Neural cell (in vitro differentiated cells): ENCODE data around the gene EVX1. TPM values are rescaled to one million over a fixed set of nuclear protein-coding genes. Genes with fewer than 3 reads are reported as not detected.
A peak's percentile ranks its signal among the peaks of the same experiment; 100 is the strongest.

Experiments used
- H2AFZ ChIP-seq: fragments of 200-600, 300-800 bp; sonication (generic), shearing (Covaris generic); 2 replicates; pipeline ENCODE4 v1.6.0; 2014; ENCODE audit warnings: low read depth, mild to moderate bottlenecking, antibody characterized with exemption, low read length, moderate library complexity
- H3F3A ChIP-seq: fragments of 200-600 bp; shearing (Covaris generic); 2 replicates; pipeline ENCODE4 v1.6.1; 2016; ENCODE audit warnings: mild to moderate bottlenecking, moderate library complexity, mixed read lengths, antibody characterized with exemption, low read length; ENCODE audit not compliant: insufficient read depth, poor library complexity, severe bottlenecking
- H3K27ac ChIP-seq: fragments of 200-600, 300-800 bp; sonication (generic), shearing (Covaris generic); 2 replicates; pipeline ENCODE4 v1.5.1; 2014; ENCODE audit warnings: mild to moderate bottlenecking, low read length, moderate library complexity
- H3K27me3 ChIP-seq: fragments of 300-800, 200-600 bp; sonication (generic), shearing (Covaris generic); 2 replicates; pipeline ENCODE4 v1.6.0; 2014; ENCODE audit warnings: mild to moderate bottlenecking, low read depth, low read length, moderate library complexity; ENCODE audit not compliant: insufficient read depth
- H3K36me3 ChIP-seq: fragments of 300-800, 200-600 bp; sonication (generic), shearing (Covaris generic); 2 replicates; pipeline ENCODE4 v1.5.1; 2014; ENCODE audit warnings: mild to moderate bottlenecking, antibody characterized with exemption, low read length, moderate library complexity; ENCODE audit not compliant: insufficient read depth
- H3K4me2 ChIP-seq: fragments of 300-800, 200-600 bp; sonication (generic), shearing (Covaris generic); 2 replicates; pipeline ENCODE4 v1.6.0; 2014; ENCODE audit warnings: mild to moderate bottlenecking, low read length
- H3K4me3 ChIP-seq: fragments of 300-800, 200-600 bp; sonication (generic), shearing (Covaris generic); 2 replicates; pipeline ENCODE4 v1.5.1; 2014; ENCODE audit warnings: mild to moderate bottlenecking, low read length, moderate library complexity
- H3K79me2 ChIP-seq: fragments of 200-600 bp; shearing (Covaris generic); replicated peaks from 2 replicates; pipeline ENCODE4 v1.6.0; 2014; ENCODE audit warnings: mild to moderate bottlenecking, low read length, moderate library complexity; ENCODE audit not compliant: insufficient read depth
- H3K9ac ChIP-seq: fragments of 300-800, 200-600 bp; sonication (generic), shearing (Covaris generic); 2 replicates; pipeline ENCODE4 v1.6.1; 2016; ENCODE audit warnings: mild to moderate bottlenecking, low read length, mixed read lengths
- H3K9me2 ChIP-seq: fragments of 200-600 bp; shearing (Covaris generic); 2 replicates; pipeline ENCODE4 v1.6.1; 2016; ENCODE audit warnings: mild to moderate bottlenecking, low read length, mixed read lengths; ENCODE audit not compliant: insufficient read depth
- H3K9me3 ChIP-seq: fragments of 200-600, 300-800 bp; sonication (generic), shearing (Covaris generic); 2 replicates; pipeline ENCODE4 v1.6.1; 2016; ENCODE audit warnings: mild to moderate bottlenecking, mixed run types, low read length, moderate library complexity, mixed read lengths
- H4K20me1 ChIP-seq: fragments of 200-600 bp; shearing (Covaris generic); 2 replicates; pipeline ENCODE4 v1.6.1; 2016; ENCODE audit warnings: mild to moderate bottlenecking, mixed run types; ENCODE audit not compliant: insufficient read depth
- EP300 ChIP-seq: fragments of 450-650 bp; conservative IDR thresholded peaks from 2 replicates; pipeline ENCODE4 v1.6.1; 2014; ENCODE audit warnings: antibody characterized with exemption, mild to moderate bottlenecking, moderate library complexity; ENCODE audit not compliant: poor library complexity, severe bottlenecking
- EZH2 ChIP-seq: fragments of 200-600, 300-800 bp; shearing (Covaris generic), sonication (generic); IDR thresholded peaks from 2 replicates; pipeline ENCODE4 v1.6.1; 2014; ENCODE audit warnings: antibody characterized with exemption, low read length, borderline replicate concordance, mild to moderate bottlenecking; ENCODE audit not compliant: insufficient read depth, poor library complexity, severe bottlenecking
- MXI1 ChIP-seq: fragments of 450-650 bp; conservative IDR thresholded peaks from 2 replicates; pipeline ENCODE4 v1.6.1; 2014; ENCODE audit warnings: antibody characterized with exemption, mild to moderate bottlenecking; ENCODE audit not compliant: poor library complexity, severe bottlenecking
- POLR2AphosphoS5 ChIP-seq: IDR thresholded peaks from 2 replicates; pipeline ENCODE4 v1.6.1; 2012
- RAD21 ChIP-seq: fragments of 450-650 bp; conservative IDR thresholded peaks from 2 replicates; pipeline ENCODE4 v1.6.1; 2014; ENCODE audit warnings: antibody characterized with exemption, mild to moderate bottlenecking, moderate library complexity
- REST ChIP-seq: IDR thresholded peaks from 2 replicates; pipeline ENCODE4 v1.6.1; 2012; ENCODE audit warnings: borderline replicate concordance
- SMC3 ChIP-seq: fragments of 450-650 bp; conservative IDR thresholded peaks from 2 replicates; pipeline ENCODE4 v1.6.1; 2014; ENCODE audit warnings: antibody characterized with exemption, mild to moderate bottlenecking, moderate library complexity; ENCODE audit not compliant: poor library complexity
- polyA plus RNA-seq: library from polyadenylated mRNA; depleted of rRNA; stranded (reverse); fragments of >200 nt; gene quantifications from 2 replicates; pipeline ENCODE4 v1.2.3, GENCODE V29; 2014

EVX1 gene
- polyA plus RNA-seq, 1 donor from 2014 or later: not detected

- H3K9me2 ChIP-seq: no peaks in the 10 kb centered on the region
- H3F3A ChIP-seq: no peaks in the 10 kb centered on the region
- no peak overlapping the region for H3K9ac ChIP-seq
- no peaks in the 10 kb centered on the region for H3K79me2 ChIP-seq
- peaks cover 100% of the 10 kb centered on the region for H3K27me3 ChIP-seq
- no peak overlapping the region for H3K4me2 ChIP-seq
- H3K4me3 ChIP-seq: peak overlapping the region; percentile 21
- H3K9me3 ChIP-seq: no peaks in the 10 kb centered on the region
- TF ChIP-seq RAD21 (no peak), SMC3 (no peak), REST (no peak), EZH2 (no peak)
- H3K36me3 ChIP-seq: no peaks in the 10 kb centered on the region
- H3K27ac ChIP-seq: no peak overlapping the region
- no peak overlapping the region for H2AFZ ChIP-seq
- no peaks in the 10 kb centered on the region for H4K20me1 ChIP-seq
Observed at GRCh38 chr7:27238979-27239386, 3.6 kb upstream of the EVX1 start.

GRCh38 chr7:27239387-27240014 lies 3.1 kb upstream of the EVX1 start:
- TF ChIP-seq EP300: no peak
- TF ChIP-seq POLR2AphosphoS5: peak; percentile 85
- no peak for TF ChIP-seq RAD21
- TF ChIP-seq MXI1: no peak
- Histone ChIP-seq H3K9me2 (no peaks in the 10 kb centered on the region), H3F3A (no peaks in the 10 kb centered on the region), H4K20me1 (no peaks in the 10 kb centered on the region), H3K9me3 (no peaks in the 10 kb centered on the region), H3K9ac (no peak overlapping the region), H3K36me3 (no peaks in the 10 kb centered on the region), H3K27me3 (peaks cover 100% of the 10 kb centered on the region), H2AFZ (no peak overlapping the region), H3K4me3 (peak overlapping the region; percentile 21), H3K4me2 (no peak overlapping the region), H3K27ac (no peak overlapping the region), H3K79me2 (no peaks in the 10 kb centered on the region)

GRCh38 chr7:27240015-27240731 lies 2.4 kb upstream of the EVX1 start:
- Histone ChIP-seq H4K20me1 (no peaks in the 10 kb centered on the region), H2AFZ (no peak overlapping the region)

More at GRCh38 chr7:27240015-27240731, 2.4 kb upstream of the EVX1 start:
- Histone ChIP-seq H3K79me2 (no peaks in the 10 kb centered on the region), H3F3A (no peaks in the 10 kb centered on the region), H3K9me2 (no peaks in the 10 kb centered on the region), H3K9me3 (no peaks in the 10 kb centered on the region), H3K4me3 (no peak overlapping the region), H3K4me2 (no peak overlapping the region), H3K36me3 (no peaks in the 10 kb centered on the region), H3K27me3 (peaks cover 100% of the 10 kb centered on the region), H3K9ac (no peak overlapping the region), H3K27ac (no peak overlapping the region)
- TF ChIP-seq EZH2: peak; percentile 54
- no peak for TF ChIP-seq MXI1
- no peak for TF ChIP-seq RAD21
